Ectodermal cell (in vitro differentiated cells): ENCODE data around the gene PRKG1.

Source experiments
- H3K27ac ChIP-seq: 2 replicates; pipeline ENCODE4 v1.7.0; 2013; ENCODE audit warnings: mild to moderate bottlenecking, low read depth, low read length; ENCODE audit not compliant: insufficient read depth, poor library complexity, severe bottlenecking
- H3K27me3 ChIP-seq: 2 replicates; pipeline ENCODE4 v1.7.0; 2013; ENCODE audit warnings: mild to moderate bottlenecking, low read length; ENCODE audit not compliant: insufficient read depth, control insufficient read depth, poor library complexity, severe bottlenecking
- H3K36me3 ChIP-seq: one replicate; pipeline ENCODE4 v1.7.0; 2013; ENCODE audit warnings: low read length; ENCODE audit not compliant: control insufficient read depth, insufficient read depth
- H3K4me1 ChIP-seq: one replicate; pipeline ENCODE4 v1.7.0; 2013; ENCODE audit warnings: low read length; ENCODE audit not compliant: control insufficient read depth, insufficient read depth
- H3K4me3 ChIP-seq: 2 replicates; pipeline ENCODE4 v1.7.0; 2013; ENCODE audit warnings: low read depth, low read length, control low read depth; ENCODE audit not compliant: insufficient read depth
- H3K9me3 ChIP-seq: 2 replicates; pipeline ENCODE4 v1.7.0; 2013; ENCODE audit warnings: mild to moderate bottlenecking, low read length, moderate library complexity; ENCODE audit not compliant: control insufficient read depth
- WGBS, 2 experiments: methylation state at CpG; one replicate each; pipeline ENCODE4 v1.1.7; 2013; ENCODE audit warnings: missing lambda C conversion rate in 2 of 2; 5-methylcytosine and 5-hydroxymethylcytosine counted together

Gene PRKG1

DNA sequence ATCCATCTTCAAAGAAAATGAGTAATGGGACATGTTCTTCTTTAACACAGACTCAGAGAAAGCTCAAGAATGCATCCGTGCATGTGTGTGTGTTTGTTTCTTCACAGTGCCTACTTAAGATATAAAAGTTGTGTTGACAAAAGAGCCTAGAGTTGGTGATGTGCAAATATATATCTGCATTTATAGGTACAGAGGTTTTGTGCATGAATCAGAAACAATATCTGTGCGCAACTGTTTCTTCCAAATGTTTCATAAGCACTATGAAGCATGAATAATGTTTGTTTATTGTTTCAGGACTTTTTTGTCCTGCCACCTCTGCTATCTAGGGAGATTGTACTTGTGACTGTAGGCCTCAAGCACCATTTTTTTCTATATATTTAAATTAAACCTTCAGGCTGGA lies 395.4 kb downstream of the PRKG1 start:
- Histone ChIP-seq H3K4me1 (no peaks in the 10 kb centered on the region), H3K27ac (no peak overlapping the region), H3K4me3 (no peak overlapping the region), H3K36me3 (no peaks in the 10 kb centered on the region), H3K9me3 (no peaks in the 10 kb centered on the region), H3K27me3 (no peaks in the 10 kb centered on the region)
- WGBS, 2 experiments = 96 to 100% methylated on average over 2 of the region's 2 CpGs

DNA sequence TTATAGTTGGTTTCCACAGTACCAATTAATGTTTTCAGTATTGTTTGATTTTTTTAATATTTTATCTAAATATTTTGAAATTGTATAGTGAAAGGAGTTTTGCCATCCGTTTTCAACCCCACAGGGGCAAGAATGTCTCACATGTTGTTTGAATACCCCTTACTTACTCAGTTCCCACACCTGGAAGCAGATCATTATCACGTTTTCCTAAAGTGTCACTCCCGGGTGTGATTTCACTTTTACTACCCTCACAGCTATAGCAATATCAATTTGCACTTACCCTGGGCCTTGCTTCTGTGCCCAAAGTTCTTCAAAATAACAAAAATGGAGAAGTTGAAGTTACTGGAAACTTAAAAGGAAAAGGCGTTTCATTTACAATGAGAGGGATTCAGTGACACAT lies 397.0 kb downstream of the PRKG1 start:
- Histone ChIP-seq H3K9me3 (no peaks in the 10 kb centered on the region), H3K27me3 (no peaks in the 10 kb centered on the region), H3K4me1 (no peaks in the 10 kb centered on the region), H3K4me3 (no peak overlapping the region), H3K27ac (no peak overlapping the region), H3K36me3 (no peaks in the 10 kb centered on the region)
- 82 to 84% methylated on average over 4 of the region's 4 CpGs for WGBS, 2 experiments

DNA sequence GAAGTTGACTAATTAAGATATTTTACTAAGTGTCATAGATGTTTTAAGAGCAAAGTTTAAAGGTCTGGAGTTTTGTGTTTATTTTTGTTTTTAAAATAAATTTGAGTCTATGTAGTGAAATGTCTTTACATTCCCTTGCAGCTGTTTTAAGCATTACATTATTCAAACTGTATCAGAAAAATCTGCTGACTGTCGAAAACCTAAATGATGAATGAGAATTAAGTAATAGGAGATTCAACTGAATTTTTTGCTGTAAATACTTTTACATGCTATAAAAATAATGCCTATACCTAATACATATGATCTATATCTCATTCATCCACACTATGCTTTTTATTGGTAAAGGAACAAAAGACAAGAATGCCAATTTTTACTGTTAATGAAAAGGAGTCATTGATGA lies 397.9 kb downstream of the PRKG1 start:
- no peaks in the 10 kb centered on the region for H3K27me3 ChIP-seq
- H3K27ac ChIP-seq = no peak overlapping the region
- H3K9me3 ChIP-seq = no peaks in the 10 kb centered on the region
- no peak overlapping the region for H3K4me3 ChIP-seq
- no peaks in the 10 kb centered on the region for H3K4me1 ChIP-seq
- H3K36me3 ChIP-seq = no peaks in the 10 kb centered on the region
- WGBS, 2 experiments = no CpG with 5 or more reads among the region's 1 CpG

DNA sequence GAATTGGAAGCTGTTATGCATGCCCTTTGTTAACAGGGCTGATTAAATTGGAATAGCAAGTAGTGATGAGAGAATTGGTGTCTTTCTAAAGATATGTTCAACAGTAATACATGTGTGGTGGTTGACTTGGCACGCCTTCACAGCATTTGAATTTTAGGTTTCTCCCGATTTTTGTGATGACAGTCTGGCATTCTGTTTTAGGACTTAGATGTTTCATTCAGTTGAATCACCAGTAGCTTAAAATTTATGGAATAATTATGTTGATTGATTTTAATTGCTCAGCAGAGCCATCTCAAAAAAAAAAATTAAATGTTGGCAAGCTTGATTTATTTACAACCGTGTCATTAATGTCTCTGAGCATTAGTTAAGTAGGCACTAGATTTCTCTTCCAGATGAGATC lies 405.4 kb downstream of the PRKG1 start:
- Histone ChIP-seq H3K4me3 (no peak overlapping the region), H3K27me3 (no peaks in the 10 kb centered on the region), H3K4me1 (no peaks in the 10 kb centered on the region), H3K36me3 (no peaks in the 10 kb centered on the region), H3K9me3 (no peaks in the 10 kb centered on the region), H3K27ac (no peak overlapping the region)
- WGBS, 2 experiments = 96 to 100% methylated on average over 3 of the region's 3 CpGs

DNA sequence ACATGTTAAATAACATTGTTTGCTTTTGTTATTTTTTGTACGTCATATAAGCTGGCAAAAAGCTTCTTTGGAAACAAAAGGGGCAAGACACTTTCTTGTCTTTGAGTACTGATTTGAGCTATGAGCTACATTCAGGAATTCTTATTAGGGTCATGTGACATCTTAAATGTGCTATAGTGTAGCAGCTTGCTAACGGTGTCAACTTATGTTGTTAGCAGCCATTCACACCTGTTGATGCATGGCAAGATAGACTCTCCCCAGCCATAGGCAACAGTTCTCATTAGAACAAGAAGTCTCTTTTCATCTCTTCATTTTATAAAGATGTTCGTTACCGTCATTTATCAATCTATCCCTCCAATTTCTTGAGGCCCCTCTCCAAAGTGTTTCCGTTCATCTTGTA lies 411.4 kb downstream of the PRKG1 start:
- H3K27ac ChIP-seq = no peak overlapping the region
- H3K4me1 ChIP-seq = no peaks in the 10 kb centered on the region
- no peaks in the 10 kb centered on the region for H3K36me3 ChIP-seq
- H3K9me3 ChIP-seq = no peaks in the 10 kb centered on the region
- 91 to 92% methylated on average over 4 of the region's 5 CpGs for WGBS, 2 experiments
- no peaks in the 10 kb centered on the region for H3K27me3 ChIP-seq
- H3K4me3 ChIP-seq = no peak overlapping the region

DNA sequence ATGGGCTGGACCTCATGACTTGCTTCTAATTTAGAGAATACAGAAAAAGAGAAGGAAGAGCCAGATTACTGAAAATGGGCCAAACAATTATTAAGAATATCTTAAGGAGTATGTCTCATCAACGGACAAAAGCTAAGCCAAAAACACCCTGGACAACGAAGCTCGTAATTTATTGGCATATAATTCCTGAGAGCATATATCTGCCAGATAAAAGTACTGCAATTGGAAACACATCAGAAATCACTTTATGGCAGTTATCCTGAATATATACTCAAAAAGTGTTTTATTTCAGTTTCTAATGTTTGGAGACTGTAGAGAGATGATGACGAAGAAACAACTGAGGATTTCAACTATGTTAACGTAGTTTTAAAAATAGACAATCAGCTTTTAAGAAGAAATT lies 413.3 kb downstream of the PRKG1 start:
- H3K4me1 ChIP-seq = no peaks in the 10 kb centered on the region
- no peaks in the 10 kb centered on the region for H3K36me3 ChIP-seq
- H3K27me3 ChIP-seq = no peaks in the 10 kb centered on the region
- H3K9me3 ChIP-seq = no peaks in the 10 kb centered on the region
- H3K27ac ChIP-seq = no peak overlapping the region
- H3K4me3 ChIP-seq = no peak overlapping the region
- 90 to 96% methylated on average over 3 to 4 of the region's 5 CpGs for WGBS, 2 experiments

DNA sequence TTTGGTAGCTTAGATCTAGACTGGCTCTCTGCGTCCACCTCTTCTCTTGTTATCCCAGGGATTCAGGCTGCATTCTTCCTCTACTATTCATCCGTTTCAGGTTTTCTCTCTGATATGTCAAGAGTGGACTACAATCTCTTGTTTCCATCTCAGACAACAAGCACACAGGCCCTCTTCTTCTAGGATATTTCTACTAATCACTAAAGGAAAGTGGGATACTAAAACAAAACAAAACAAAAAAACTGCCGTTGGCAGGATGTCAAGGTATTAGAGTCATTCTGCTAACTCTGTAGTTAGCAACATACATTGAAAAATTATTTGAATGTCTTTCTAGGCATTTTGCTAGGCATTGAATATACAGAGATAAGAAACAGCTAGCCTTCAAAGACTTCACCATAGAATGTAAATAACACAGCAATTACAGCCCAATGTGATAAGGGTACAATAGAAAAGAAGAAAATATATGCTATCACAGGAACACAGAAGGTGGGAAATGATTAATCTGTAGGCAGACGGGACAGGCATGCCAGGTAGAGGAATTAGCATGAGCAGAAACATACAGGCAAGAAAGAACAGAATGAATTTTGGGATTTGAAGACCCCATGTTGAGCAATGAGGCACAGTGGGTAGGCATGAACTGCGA lies 414.6 kb downstream of the PRKG1 start:
- Histone ChIP-seq H3K9me3 (no peaks in the 10 kb centered on the region), H3K27me3 (no peaks in the 10 kb centered on the region), H3K4me1 (no peaks in the 10 kb centered on the region), H3K27ac (no peak overlapping the region), H3K36me3 (no peaks in the 10 kb centered on the region), H3K4me3 (no peak overlapping the region)
- 90 to 92% methylated on average over 5 of the region's 5 CpGs for WGBS, 2 experiments

DNA sequence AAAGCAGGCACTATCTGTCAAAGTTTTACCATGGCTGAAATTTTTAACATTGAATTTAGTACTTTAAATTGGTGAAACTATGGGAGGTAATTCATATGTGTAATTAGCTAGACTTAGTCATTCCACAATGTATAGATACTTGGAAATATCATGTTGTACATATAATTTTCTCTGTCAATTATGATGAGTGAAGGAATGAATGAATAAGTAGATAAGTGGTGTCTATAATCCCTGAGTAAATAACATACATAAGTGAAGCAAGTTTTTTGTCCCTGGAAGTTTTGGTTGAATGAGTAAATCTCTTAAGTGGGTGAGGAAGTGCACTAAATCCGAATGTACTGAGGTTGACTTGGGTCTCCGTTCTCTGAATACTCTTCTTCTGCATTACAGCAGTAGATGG lies 424.1 kb downstream of the PRKG1 start:
- WGBS, 2 experiments = 97 to 98% methylated on average over 2 of the region's 2 CpGs
- Histone ChIP-seq H3K9me3 (no peaks in the 10 kb centered on the region), H3K4me1 (no peaks in the 10 kb centered on the region), H3K27me3 (no peaks in the 10 kb centered on the region), H3K27ac (no peak overlapping the region), H3K36me3 (no peaks in the 10 kb centered on the region), H3K4me3 (no peak overlapping the region)

DNA sequence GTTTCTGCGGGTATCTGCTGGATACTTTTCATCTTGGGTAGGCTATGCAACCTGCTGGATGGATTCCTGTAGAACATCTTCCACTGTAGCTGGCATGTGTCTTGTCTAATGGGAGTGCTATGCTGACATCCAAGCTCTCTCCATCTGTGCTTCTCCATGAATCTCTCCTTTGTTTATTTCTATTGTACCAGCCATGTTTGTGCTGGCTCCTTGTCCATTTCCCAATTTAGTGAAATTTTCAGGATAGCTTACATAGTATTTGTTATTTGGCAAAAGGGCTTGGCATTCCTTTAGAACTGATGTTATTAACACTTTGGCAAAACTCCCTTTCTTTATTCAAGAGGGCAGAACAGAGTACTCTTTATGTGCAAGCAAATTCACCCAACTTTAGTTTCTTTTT lies 427.1 kb downstream of the PRKG1 start:
- Histone ChIP-seq H3K9me3 (no peaks in the 10 kb centered on the region), H3K4me1 (no peaks in the 10 kb centered on the region), H3K4me3 (no peak overlapping the region), H3K27me3 (no peaks in the 10 kb centered on the region), H3K36me3 (no peaks in the 10 kb centered on the region), H3K27ac (no peak overlapping the region)
- WGBS, 2 experiments = 94 to 100% methylated on average over 1 of the region's 1 CpG

DNA sequence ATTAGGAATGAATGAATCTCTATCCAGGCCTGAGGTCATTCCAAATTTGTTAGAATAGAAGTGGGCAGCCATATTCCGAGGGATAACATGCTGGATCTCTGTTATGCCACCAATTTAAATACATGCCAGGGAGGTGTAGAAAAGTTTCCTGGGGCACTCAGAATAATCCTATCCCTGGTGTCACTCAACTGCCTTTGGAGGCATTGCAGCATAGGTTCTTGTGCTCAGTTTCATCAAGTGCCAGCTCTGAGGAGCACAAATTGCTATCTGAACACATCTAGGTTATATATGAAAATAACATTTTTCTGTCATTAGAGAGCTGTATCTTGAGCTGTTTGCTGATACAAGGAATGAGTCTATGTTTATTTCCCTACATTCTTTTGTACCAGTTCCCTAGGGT lies 427.8 kb downstream of the PRKG1 start:
- no peaks in the 10 kb centered on the region for H3K27me3 ChIP-seq
- no peaks in the 10 kb centered on the region for H3K9me3 ChIP-seq
- H3K27ac ChIP-seq = no peak overlapping the region
- H3K4me1 ChIP-seq = no peaks in the 10 kb centered on the region
- no peak overlapping the region for H3K4me3 ChIP-seq
- H3K36me3 ChIP-seq = no peaks in the 10 kb centered on the region
- WGBS, 2 experiments = 86 to 92% methylated on average over 1 of the region's 1 CpG

DNA sequence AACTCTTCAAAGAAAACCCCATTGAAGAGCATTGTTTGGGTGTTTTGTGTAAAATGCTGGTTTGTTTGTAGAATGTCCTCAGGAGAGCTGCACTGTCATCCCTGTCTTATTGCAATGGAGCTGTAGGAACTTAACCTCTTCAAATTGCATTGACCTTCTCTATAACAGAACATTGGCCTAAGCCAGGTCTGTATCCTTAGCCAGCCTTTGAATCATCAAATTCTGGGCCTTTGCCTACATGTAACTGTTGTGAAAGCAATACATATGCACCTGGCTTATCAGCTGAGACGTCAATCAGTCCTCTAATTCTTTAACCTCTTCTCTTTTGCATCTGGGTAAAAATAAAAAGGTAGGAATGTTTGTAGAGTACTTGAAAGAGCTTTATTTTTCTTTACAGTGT lies 429.1 kb downstream of the PRKG1 start:
- WGBS, 2 experiments = 80% methylated on average over 1 of the region's 1 CpG; no CpG with 5 or more reads in 1 of the 2 experiments

More for the DNA sequence above, 429.1 kb downstream of the PRKG1 start:
- Histone ChIP-seq H3K4me3 (no peak overlapping the region), H3K27me3 (no peaks in the 10 kb centered on the region), H3K36me3 (no peaks in the 10 kb centered on the region), H3K4me1 (no peaks in the 10 kb centered on the region), H3K9me3 (no peaks in the 10 kb centered on the region), H3K27ac (no peak overlapping the region)
